ENCODE results near the gene HMGCS2.
"Not testable (repeated sequence)": the region's sequence is repeated elsewhere in the genome, so short reads cannot be mapped to it uniquely, and the experiment has no call there.

HMGCS2 gene

GRCh38 chr1:119787776-119788175 lies 19.1 kb upstream of the HMGCS2 start:
- H3K27me3 ChIP-seq (replicated peaks; ENCODE audit: control insufficient read depth, insufficient read depth, low read length): peaks cover 2% of the 10 kb centered on the region
- H3K36me3 ChIP-seq (ENCODE audit: control insufficient read depth, insufficient read depth, low read length): no peaks in the 10 kb centered on the region
- DNase-seq (ENCODE audit: extremely low read depth, insufficient read length): no peak
- H3K4me3 ChIP-seq (replicated peaks; ENCODE audit: low read depth, low read length): no peak overlapping the region
- TF ChIP-seq CTCF (IDR thresholded peaks at IDR 0.05; ENCODE audit: insufficient read depth, low read length, poor library complexity, severe bottlenecking): no peak

- H3K36me3 ChIP-seq (ENCODE audit: control insufficient read depth, insufficient read depth, low read length); H3K27me3 ChIP-seq (replicated peaks; ENCODE audit: control insufficient read depth, insufficient read depth, low read length); H3K4me3 ChIP-seq (replicated peaks; ENCODE audit: low read depth, low read length); DNase-seq (ENCODE audit: extremely low read depth, insufficient read length): not testable (repeated sequence)
These were observed 17.9 kb upstream of the HMGCS2 start for GRCh38 chr1:119786473-119787050.

GRCh38 chr1:119786046-119786445 lies 17.3 kb upstream of the HMGCS2 start:
- DNase-seq (ENCODE audit: extremely low read depth, insufficient read length); H3K27me3 ChIP-seq (replicated peaks; ENCODE audit: control insufficient read depth, insufficient read depth, low read length); H3K36me3 ChIP-seq (ENCODE audit: control insufficient read depth, insufficient read depth, low read length); H3K4me3 ChIP-seq (replicated peaks; ENCODE audit: low read depth, low read length): not testable (repeated sequence)

DNA sequence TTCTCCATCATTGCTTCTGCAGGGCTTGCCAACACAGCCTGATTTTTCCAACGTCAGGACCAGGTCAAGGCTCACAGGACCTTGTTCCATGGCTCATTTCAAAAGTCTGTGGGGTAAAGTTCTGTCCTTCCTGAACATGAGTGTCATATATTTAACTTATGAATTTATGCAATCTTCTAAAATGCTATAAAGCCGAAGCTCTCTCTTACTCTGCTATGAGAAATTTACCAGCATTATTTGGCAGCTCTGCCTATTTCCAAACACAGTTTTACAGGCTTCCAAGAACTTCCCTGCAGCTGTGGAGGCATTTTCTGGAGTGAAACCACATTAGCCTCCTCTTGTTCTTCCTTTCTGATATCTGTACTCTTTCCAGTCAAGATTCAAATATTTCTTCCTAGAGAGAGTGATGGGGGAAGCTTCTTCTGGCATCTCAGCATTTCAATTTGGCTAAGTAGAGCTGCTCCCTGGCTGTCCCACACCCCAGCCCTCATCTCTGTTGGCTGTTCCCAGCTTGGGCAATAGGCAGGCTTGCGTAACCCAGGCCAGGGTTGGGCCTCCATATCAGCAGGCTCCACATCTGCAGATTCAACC lies 15.6 kb upstream of the HMGCS2 start:
- TF ChIP-seq CTCF (IDR thresholded peaks at IDR 0.05; ENCODE audit: insufficient read depth, low read length, poor library complexity, severe bottlenecking): no peak
- H3K4me3 ChIP-seq (replicated peaks; ENCODE audit: low read depth, low read length): no peak overlapping the region
- H3K27me3 ChIP-seq (replicated peaks; ENCODE audit: control insufficient read depth, insufficient read depth, low read length): peaks cover 2% of the 10 kb centered on the region
- no peaks in the 10 kb centered on the region for H3K36me3 ChIP-seq (ENCODE audit: control insufficient read depth, insufficient read depth, low read length)
- DNase-seq (ENCODE audit: extremely low read depth, insufficient read length): no peak

DNA sequence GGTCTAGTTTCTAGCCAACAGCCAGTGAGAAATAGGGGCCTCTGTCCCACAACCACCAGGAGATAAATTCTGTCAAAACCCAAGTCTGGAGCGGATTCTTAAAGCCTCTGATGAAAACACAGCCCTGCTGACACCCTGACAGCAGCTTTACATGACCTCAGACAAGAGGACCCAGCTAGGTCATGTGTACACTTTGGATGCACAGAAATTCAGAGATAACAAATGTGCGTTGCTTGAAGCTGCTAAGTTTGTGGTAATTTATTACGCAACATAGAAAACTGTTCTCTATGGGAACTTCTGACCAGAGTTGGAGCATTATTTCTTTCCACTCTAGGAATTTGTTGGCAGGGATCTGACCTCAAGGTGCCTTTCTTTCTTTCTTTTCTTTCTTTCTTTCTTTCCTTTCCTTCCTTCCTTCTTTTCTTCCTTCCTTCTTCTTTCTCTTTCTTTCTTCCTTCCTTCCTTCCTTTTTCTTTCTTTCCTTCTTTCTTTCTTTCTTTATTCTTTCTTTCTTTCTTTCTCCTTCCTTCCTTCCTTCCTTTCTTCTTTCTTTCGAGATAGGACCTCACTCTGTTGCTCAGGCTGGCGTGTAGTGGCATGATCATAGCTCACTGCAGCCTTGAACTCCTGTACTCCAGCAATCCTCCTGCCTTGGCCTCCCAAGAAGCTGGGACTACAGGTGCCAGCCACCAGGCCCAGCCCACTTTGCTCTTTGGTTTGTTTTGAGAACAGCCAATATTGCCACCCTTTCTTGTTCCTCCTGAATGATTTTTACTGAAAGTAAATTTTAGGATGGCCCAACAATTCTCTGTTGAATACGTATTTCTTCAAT lies 14.9 kb upstream of the HMGCS2 start:
- no peak for TF ChIP-seq CTCF (IDR thresholded peaks at IDR 0.05; ENCODE audit: insufficient read depth, low read length, poor library complexity, severe bottlenecking)
- no peak overlapping the region for H3K4me3 ChIP-seq (replicated peaks; ENCODE audit: low read depth, low read length)
- DNase-seq (ENCODE audit: extremely low read depth, insufficient read length): no peak
- H3K27me3 ChIP-seq (replicated peaks; ENCODE audit: control insufficient read depth, insufficient read depth, low read length): peaks cover 2% of the 10 kb centered on the region
- H3K36me3 ChIP-seq (ENCODE audit: control insufficient read depth, insufficient read depth, low read length): no peaks in the 10 kb centered on the region

GRCh38 chr1:119782631-119783325 lies 14.1 kb upstream of the HMGCS2 start:
- Histone ChIP-seq H3K4me3 (replicated peaks; ENCODE audit: low read depth, low read length) (no peak overlapping the region), H3K27me3 (replicated peaks; ENCODE audit: control insufficient read depth, insufficient read depth, low read length) (peaks cover 2% of the 10 kb centered on the region), H3K36me3 (ENCODE audit: control insufficient read depth, insufficient read depth, low read length) (no peaks in the 10 kb centered on the region)
- no peak for DNase-seq (ENCODE audit: extremely low read depth, insufficient read length)
- TF ChIP-seq CTCF (IDR thresholded peaks at IDR 0.05; ENCODE audit: insufficient read depth, low read length, poor library complexity, severe bottlenecking): no peak

Measured in GM06990 (cell line).